HFFc6 (cell line): ENCODE results near the gene PRICKLE3. TPM values are rescaled to one million over a fixed set of nuclear protein-coding genes. Genes with fewer than 3 reads are reported as not detected.

Experiments
- DNase-seq: peaks from one replicate; pipeline ENCODE4 v3.0.0-alpha.2; 2018
- H3K27ac Mint-ChIP-seq: 2 replicates; pipeline ENCODE4 v1.8.0; 2020; ENCODE audit warnings: mild to moderate bottlenecking, mixed read lengths
- H3K27me3 Mint-ChIP-seq: 2 replicates; pipeline ENCODE4 v1.8.0; 2021; ENCODE audit warnings: mild to moderate bottlenecking, moderate library complexity, mixed read lengths; ENCODE audit not compliant: insufficient read depth
- H3K36me3 Mint-ChIP-seq: 2 replicates; pipeline ENCODE4 v1.8.0; 2021; ENCODE audit warnings: low read depth, mixed read lengths
- H3K4me1 Mint-ChIP-seq: 2 replicates; pipeline ENCODE4 v1.8.0; 2020; ENCODE audit warnings: low read depth, mixed read lengths
- H3K4me3 Mint-ChIP-seq: 2 replicates; pipeline ENCODE4 v1.8.0; 2020; ENCODE audit warnings: mild to moderate bottlenecking, moderate library complexity, mixed read lengths
- H3K9me3 Mint-ChIP-seq: 2 replicates; pipeline ENCODE4 v1.8.0; 2020; ENCODE audit warnings: mild to moderate bottlenecking, mixed read lengths
- total RNA-seq, 6 experiments: library from RNA; stranded (reverse); fragmentation: NEBNext Ultra II Directional; extraction: Animal tissue kit (Norgen Biotek cat#: 25700); gene quantifications; 2 replicates in 1 of 6; 3 replicates in 5 of 6; pipeline ENCODE4 v1.2.3, GENCODE V29; 2021
- TF ChIP-seq, protein P1 (sequence below): fragments of 200-600 bp; sonication (generic); IDR thresholded peaks from 2 replicates; pipeline ENCODE4 v1.5.0; 2021; ENCODE audit warnings: antibody characterized with exemption, mild to moderate bottlenecking

PRICKLE3 gene
- total RNA-seq, 6 experiments from 2014 or later = 8.0 to 10.7 (median 9.7) TPM

DNA sequence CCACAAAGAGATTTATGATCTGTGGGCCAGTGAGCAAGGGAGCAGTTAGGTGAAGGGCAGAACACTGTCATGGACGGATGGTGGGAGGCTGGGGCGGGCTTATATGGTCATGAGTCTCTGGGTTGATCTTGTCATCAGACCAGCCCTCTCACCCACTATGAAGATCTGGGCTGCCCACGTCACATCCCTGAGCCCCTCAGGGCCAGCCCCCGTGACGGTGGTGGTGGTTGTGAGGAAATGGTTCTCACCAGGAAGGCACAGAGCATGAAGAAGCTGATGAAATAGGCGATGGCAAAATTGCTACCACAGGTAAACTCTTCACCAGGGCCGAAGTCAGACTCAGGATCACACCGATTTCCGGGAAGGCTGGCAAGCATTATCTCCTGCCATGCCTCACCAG is 24.9 kb upstream of the PRICKLE3 start:
- Mint-ChIP-seq H3K4me3 (no peak overlapping the region), H3K9me3 (no peaks in the 10 kb centered on the region), H3K27ac (no peak overlapping the region), H3K4me1 (no peaks in the 10 kb centered on the region), H3K36me3 (no peaks in the 10 kb centered on the region), H3K27me3 (peaks cover 17% of the 10 kb centered on the region)
- DNase-seq = no peak
- TF ChIP-seq, protein P1, sequence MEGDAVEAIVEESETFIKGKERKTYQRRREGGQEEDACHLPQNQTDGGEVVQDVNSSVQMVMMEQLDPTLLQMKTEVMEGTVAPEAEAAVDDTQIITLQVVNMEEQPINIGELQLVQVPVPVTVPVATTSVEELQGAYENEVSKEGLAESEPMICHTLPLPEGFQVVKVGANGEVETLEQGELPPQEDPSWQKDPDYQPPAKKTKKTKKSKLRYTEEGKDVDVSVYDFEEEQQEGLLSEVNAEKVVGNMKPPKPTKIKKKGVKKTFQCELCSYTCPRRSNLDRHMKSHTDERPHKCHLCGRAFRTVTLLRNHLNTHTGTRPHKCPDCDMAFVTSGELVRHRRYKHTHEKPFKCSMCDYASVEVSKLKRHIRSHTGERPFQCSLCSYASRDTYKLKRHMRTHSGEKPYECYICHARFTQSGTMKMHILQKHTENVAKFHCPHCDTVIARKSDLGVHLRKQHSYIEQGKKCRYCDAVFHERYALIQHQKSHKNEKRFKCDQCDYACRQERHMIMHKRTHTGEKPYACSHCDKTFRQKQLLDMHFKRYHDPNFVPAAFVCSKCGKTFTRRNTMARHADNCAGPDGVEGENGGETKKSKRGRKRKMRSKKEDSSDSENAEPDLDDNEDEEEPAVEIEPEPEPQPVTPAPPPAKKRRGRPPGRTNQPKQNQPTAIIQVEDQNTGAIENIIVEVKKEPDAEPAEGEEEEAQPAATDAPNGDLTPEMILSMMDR = no peak

DNA sequence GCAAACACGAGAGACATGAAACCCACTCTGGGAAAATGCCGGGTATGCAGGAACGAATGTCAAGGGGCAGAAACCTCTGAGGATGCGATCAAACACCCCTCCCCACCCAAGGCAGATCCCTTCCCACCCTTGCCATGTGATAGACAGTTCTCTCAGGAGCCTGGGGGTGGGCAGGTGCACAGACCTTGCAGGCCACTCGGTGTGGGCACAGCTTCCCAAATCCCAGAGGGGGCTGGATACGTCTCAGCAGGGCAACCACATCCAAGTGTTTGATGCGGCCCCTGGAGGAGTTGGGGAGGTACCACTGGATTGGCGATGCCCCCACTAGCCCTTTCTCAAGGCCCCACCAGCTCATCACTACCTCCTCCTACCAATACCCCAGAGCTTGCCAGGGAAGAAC is 24.2 kb upstream of the PRICKLE3 start:
- no peaks in the 10 kb centered on the region for H3K4me1 Mint-ChIP-seq
- no peaks in the 10 kb centered on the region for H3K36me3 Mint-ChIP-seq
- no peak overlapping the region for H3K27ac Mint-ChIP-seq
- no peak overlapping the region for H3K4me3 Mint-ChIP-seq
- TF ChIP-seq, protein P1 = no peak
- H3K27me3 Mint-ChIP-seq = peaks cover 14% of the 10 kb centered on the region
- no peaks in the 10 kb centered on the region for H3K9me3 Mint-ChIP-seq
- no peak for DNase-seq

DNA sequence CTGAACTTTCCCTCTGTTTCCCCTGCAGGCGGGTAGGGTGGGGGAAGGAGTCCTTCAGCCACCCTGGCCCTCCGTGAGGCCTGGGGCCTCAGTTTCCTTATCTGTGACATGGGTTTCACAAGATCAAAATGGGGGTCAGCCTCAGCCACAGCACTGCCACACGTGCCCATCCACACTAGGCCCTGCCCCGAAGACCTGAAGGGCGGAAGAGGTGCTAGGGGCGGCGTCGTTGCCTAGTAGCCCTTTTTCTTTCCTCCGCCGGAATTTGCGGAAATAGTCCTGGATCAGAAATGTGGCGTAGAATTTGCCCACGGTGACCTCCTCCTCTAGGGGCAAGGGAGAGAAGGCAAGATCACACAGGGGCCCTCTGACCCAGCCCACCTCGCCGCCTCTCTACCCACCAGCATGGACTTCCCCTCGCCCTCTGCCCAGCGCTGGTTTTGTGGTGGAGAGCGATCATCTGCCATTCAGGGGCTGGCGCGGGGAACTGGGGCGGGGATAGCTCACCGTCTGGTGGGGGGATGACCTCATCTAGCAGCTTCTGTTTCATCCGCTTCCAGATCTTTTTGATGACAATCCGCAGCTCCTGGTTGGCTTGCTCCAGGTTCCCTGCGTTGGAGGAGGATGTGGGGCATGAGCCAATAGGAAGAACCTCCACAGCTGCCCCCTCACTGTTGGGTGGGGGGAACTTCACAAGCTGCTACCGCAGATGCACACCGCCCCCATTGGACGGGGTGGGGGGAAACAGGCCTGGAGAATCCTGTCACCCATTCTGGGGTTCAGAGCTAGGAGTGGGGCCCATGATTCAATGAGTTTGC is 23.5 kb upstream of the PRICKLE3 start:
- no peak for DNase-seq
- TF ChIP-seq, protein P1 = no peak
- H3K27ac Mint-ChIP-seq = no peak overlapping the region
- peaks cover 12% of the 10 kb centered on the region for H3K27me3 Mint-ChIP-seq
- no peaks in the 10 kb centered on the region for H3K4me1 Mint-ChIP-seq
- no peak overlapping the region for H3K4me3 Mint-ChIP-seq
- no peaks in the 10 kb centered on the region for H3K36me3 Mint-ChIP-seq
- H3K9me3 Mint-ChIP-seq = no peaks in the 10 kb centered on the region

DNA sequence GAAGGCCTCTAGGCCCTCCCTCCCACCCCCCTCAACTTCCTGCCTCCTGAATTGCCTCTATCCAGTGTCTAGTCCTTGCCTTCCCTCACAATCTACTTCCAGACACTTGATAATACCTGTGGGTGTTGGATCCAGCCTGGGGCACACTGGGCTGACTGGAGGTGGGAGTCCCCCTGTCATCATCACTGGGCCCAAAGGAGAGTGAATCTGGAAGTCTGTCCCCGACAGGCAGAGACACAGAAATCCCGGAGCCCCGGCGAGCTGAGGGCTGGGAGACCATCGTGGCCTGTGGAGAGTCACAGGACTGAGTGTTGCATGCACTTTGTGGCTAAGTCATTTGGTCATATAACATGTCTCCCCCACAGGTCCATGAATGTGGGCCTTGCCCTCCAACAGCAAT is 22.2 kb upstream of the PRICKLE3 start:
- DNase-seq = no peak
- no peaks in the 10 kb centered on the region for H3K4me1 Mint-ChIP-seq
- H3K27ac Mint-ChIP-seq = no peak overlapping the region
- H3K27me3 Mint-ChIP-seq = peaks cover 14% of the 10 kb centered on the region
- no peaks in the 10 kb centered on the region for H3K9me3 Mint-ChIP-seq
- H3K4me3 Mint-ChIP-seq = no peak overlapping the region
- H3K36me3 Mint-ChIP-seq = no peaks in the 10 kb centered on the region
- TF ChIP-seq, protein P1 = no peak

DNA sequence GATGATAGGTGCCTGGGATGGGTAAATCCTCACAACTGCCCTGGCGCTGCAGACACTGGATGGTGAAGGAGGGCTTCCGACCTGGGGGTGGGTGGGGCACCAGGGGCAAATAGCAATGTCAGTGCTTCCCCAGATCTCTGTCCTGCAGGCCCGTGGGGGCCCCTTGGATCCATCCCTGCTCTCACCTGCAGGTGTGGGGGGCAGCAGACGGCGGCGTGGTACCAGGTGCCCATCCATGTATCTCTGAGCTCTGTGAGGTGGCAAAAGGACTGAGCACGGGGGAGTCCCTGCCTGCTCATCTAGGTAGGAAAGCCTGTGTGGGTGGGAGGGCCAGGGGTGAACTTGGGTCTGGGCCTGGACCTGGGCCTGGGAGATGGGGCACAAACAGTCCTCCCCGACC is 20.4 kb upstream of the PRICKLE3 start:
- H3K36me3 Mint-ChIP-seq = no peaks in the 10 kb centered on the region
- DNase-seq = no peak
- H3K27me3 Mint-ChIP-seq = peaks cover 9% of the 10 kb centered on the region
- H3K9me3 Mint-ChIP-seq = no peaks in the 10 kb centered on the region
- H3K4me3 Mint-ChIP-seq = no peak overlapping the region
- no peaks in the 10 kb centered on the region for H3K4me1 Mint-ChIP-seq
- H3K27ac Mint-ChIP-seq = no peak overlapping the region
- TF ChIP-seq, protein P1 = no peak
